NB4 (cell line): ENCODE measurements around the gene CEP170B.

Source experiments
- DNase-seq: peaks from one replicate; pipeline ENCODE4 v3.0.0; 2010; ENCODE audit warnings: low read depth
- H3K4me3 ChIP-seq: one replicate; pipeline ENCODE4 v1.5.1; 2011; ENCODE audit warnings: mild to moderate bottlenecking, low read depth, low read length, moderate library complexity
- MYC ChIP-seq: IDR thresholded peaks from 2 replicates; pipeline ENCODE4 v1.6.1; 2011; ENCODE audit warnings: low read depth, low read length
- POLR2A ChIP-seq: IDR thresholded peaks from 2 replicates; pipeline ENCODE4 v1.6.1; 2011; ENCODE audit warnings: mild to moderate bottlenecking; ENCODE audit not compliant: insufficient read length; ENCODE audit errors: extremely low read depth
- TF ChIP-seq, protein P1 (sequence below): IDR thresholded peaks from 2 replicates; pipeline ENCODE4 v1.6.1; 2011; ENCODE audit warnings: low read depth, low read length
- TF ChIP-seq, protein P2 (sequence below): IDR thresholded peaks from one replicate; pipeline ENCODE4 v1.5.1; 2012; ENCODE audit warnings: low read depth, low read length

The CEP170B gene

DNA sequence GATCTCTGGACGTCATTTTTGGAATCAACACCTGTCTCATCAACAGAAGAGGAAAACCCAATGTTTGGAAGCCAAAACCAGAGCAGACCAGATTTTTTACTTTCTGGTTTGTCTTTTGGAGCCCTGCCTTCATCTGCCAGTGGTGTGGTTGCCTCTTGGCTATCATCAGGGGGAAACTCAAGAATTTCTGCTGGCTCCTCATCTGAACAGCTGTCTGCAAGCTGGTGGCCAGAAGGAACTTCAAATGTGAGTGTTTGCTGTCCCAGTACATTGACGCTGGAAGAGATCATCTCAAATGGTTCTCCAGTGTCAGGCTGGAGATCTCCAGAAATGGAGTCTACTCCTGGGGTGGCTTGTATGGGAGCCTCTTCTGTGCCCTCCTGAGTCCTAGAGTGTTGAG is 73.4 kb downstream of the CEP170B start:
- DNase-seq, result no peak
- TF ChIP-seq MYC, result no peak
- TF ChIP-seq POLR2A, result no peak
- TF ChIP-seq, protein P1, sequence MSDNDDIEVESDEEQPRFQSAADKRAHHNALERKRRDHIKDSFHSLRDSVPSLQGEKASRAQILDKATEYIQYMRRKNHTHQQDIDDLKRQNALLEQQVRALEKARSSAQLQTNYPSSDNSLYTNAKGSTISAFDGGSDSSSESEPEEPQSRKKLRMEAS, result no peak
- TF ChIP-seq, protein P2, sequence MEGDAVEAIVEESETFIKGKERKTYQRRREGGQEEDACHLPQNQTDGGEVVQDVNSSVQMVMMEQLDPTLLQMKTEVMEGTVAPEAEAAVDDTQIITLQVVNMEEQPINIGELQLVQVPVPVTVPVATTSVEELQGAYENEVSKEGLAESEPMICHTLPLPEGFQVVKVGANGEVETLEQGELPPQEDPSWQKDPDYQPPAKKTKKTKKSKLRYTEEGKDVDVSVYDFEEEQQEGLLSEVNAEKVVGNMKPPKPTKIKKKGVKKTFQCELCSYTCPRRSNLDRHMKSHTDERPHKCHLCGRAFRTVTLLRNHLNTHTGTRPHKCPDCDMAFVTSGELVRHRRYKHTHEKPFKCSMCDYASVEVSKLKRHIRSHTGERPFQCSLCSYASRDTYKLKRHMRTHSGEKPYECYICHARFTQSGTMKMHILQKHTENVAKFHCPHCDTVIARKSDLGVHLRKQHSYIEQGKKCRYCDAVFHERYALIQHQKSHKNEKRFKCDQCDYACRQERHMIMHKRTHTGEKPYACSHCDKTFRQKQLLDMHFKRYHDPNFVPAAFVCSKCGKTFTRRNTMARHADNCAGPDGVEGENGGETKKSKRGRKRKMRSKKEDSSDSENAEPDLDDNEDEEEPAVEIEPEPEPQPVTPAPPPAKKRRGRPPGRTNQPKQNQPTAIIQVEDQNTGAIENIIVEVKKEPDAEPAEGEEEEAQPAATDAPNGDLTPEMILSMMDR, result no peak

DNA sequence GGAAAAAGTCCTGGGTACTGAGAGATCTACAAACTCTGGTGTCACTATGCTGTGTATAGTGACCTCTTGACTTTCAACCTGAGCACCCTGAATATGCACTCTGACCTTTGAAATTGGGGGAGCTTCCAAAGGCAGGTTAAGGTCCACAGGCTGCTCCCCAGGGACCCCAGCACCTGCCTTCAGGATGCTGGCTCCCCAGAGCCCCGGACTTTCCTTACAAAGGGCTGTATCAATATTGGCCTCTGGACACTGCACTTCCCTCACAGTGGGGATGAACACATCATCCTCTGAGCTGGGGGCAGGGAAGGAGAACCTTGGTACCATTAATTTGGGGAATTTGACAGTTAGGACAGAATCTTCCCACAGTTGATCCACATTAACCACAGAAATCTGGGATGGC is 73.9 kb downstream of the CEP170B start:
- H3K4me3 ChIP-seq, result no peak overlapping the region
- no peak for DNase-seq
- TF ChIP-seq POLR2A (no peak), MYC (no peak)
- TF ChIP-seq, protein P2, result no peak
- TF ChIP-seq, protein P1, result no peak

More for the DNA sequence above, 73.4 kb downstream of the CEP170B start:
- H3K4me3 ChIP-seq, result no peak overlapping the region

DNA sequence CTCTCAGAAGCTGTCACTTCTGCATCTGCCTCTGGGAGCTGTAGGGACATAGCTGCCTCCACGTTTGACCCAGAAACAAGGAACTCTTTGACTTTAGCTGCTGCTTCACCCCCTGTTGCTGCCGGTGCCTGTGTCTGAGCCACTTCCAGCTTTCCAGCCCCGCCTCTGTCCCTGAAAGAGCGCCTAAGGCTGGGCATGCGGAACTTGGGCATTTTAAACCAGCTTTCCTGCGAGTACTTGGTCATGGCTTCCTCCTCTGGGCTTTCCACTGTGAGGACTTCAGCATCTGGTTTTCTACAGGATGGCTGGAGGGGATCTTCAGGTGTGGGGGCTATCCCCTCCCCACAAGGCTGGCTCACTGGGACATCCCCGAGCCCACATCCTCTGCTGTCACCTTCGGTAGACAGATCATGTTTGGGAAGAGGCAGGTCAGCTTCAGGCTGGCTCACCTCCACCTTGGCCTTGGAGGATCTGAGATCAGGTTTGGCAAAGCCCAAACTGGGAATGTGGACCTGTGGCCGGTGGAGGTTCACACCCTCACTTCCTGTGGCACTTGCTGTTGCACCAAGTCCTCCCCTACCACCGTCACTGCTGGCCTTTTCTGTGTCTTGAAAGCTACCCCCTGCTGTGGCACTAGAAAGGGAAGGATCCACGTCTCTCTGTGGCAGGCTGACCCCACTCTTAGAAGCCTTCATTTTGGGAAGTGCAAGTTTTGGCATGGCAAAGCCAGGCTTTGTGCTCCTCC is 74.8 kb downstream of the CEP170B start:
- TF ChIP-seq, protein P1, result no peak
- TF ChIP-seq, protein P2, result no peak
- TF ChIP-seq POLR2A, result no peak
- TF ChIP-seq MYC, result no peak
- no peak for DNase-seq
- H3K4me3 ChIP-seq, result no peak overlapping the region

DNA sequence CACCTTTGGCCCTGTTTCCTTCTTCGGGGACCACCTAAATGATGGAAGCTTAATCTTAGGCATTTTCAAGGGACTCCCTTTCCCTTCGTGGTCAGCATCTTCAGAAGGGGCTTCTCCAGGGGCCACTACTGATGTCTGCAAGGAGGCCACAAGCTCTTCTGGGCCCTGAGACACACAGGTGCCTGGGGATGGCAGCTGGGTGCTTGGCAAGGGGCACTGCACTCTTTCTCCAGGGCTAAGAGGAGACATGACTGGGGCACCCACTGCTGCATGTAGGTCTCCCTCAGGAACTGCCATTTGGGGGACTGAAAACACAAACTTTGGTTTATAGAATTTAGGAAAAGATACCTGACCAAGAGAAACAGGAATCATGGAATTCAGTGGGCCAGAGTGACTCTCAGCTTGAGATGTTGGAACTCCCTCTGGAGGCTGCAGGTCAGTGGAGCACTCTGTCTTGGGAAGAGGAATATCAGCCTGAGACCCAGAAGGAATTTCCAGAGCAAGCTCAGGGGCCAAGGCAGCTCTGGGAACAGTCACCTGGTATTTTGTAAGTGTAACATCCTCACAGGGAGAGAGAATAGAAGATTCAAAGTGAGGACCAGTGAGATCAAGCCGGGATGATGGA is 75.6 kb downstream of the CEP170B start:
- DNase-seq, result no peak
- no peak overlapping the region for H3K4me3 ChIP-seq

DNA sequence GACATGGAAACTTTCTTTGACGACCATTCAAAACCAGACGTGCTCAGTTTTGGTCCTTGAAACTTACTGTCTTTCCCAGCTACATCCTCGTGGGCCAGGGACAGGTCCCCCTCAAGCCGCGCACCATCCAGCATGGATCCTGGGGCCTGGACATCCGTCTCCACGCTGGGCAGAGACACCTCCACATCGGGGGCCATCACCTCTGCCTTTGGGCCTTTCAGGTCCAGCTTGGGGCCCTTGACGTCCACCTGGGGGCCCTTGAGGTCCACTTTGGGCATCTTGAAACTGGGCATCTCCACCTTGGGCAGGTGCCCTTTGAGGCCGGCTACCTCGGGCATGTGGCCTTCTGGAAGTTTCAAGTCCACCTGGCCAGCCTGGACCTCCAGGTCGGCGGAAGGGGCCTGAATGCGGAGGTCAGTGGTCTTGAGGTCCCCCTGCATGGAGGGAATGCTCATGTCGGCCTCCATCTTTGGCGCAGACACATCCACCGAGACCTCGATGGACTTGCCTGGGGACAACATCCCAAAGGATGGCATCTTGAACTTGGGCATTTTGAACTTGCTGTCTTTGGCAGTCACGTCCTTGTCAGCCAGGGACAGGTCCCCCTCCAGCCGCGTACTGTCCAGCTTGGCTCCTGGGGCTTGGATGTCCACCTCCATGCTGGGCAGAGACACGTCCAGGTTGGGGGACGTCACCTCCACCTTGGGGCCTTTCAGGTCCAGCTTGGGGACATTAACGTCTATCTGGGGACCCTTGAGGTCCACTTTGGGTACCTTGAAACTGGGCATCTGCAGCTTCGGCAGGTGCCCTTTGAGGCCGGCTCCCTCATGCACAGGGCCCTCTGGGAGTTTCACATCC is 76.7 kb downstream of the CEP170B start:
- TF ChIP-seq, protein P1, result no peak
- TF ChIP-seq MYC, result no peak
- TF ChIP-seq, protein P2, result no peak
- TF ChIP-seq POLR2A, result no peak
- DNase-seq, result no peak

More for the DNA sequence above, 75.6 kb downstream of the CEP170B start:
- TF ChIP-seq MYC (no peak), POLR2A (no peak)
- TF ChIP-seq, protein P1, result no peak
- TF ChIP-seq, protein P2, result no peak

More for the DNA sequence above, 76.7 kb downstream of the CEP170B start:
- H3K4me3 ChIP-seq, result no peak overlapping the region
